Stomach (tissue), 9 donors: Measurements from ENCODE around the gene SHLD1. TPM values are rescaled to one million over a fixed set of nuclear protein-coding genes. Genes with fewer than 3 reads are reported as not detected.
"Not testable (repeated sequence)": the region's sequence is repeated elsewhere in the genome, so short reads cannot be mapped to it uniquely, and the experiment has no call there.

Source experiments
- DNase-seq, 2 donors: peaks; one replicate each; pipeline versions ENCODE4 v3.0.0 to v3.0.0-alpha.2; 2013 to 2019
- H3K27ac ChIP-seq, 5 donors: fragments of 200-600 bp in 4 of 5; sonication (generic) in 4 of 5; one replicate each; pipeline ENCODE4 v1.5.1; 2013 to 2019; ENCODE audit warnings: mild to moderate bottlenecking in 1 of 5, moderate library complexity in 1 of 5
- H3K27me3 ChIP-seq, 3 donors: fragments of 200-600 bp; sonication (generic); one replicate each; pipeline ENCODE4 v1.5.1; 2017 to 2019; ENCODE audit warnings: mixed run types in 1 of 3
- H3K36me3 ChIP-seq, 4 donors: fragments of 200-600 bp; sonication (generic); 1 replicate in 3 of 4; 2 replicates in 1 of 4; pipeline ENCODE4 v1.5.1; 2016 to 2019
- H3K4me1 ChIP-seq, 4 donors: fragments of 200-600 bp; sonication (generic); one replicate each; pipeline ENCODE4 v1.5.1; 2016 to 2019
- H3K4me3 ChIP-seq, 4 donors: fragments of 200-600 bp; sonication (generic) in 3 of 4; one replicate each; pipeline ENCODE4 v1.5.1; 2016 to 2019; ENCODE audit warnings: mild to moderate bottlenecking in 1 of 4
- H3K9me3 ChIP-seq, 4 donors: fragments of 200-600 bp; sonication (generic); one replicate each; pipeline ENCODE4 v1.5.1; 2016 to 2019
- EP300 ChIP-seq: sonication (generic); formaldehyde crosslinking; IDR thresholded peaks from one replicate; pipeline ENCODE4 v1.6.1; 2017; ENCODE audit warnings: antibody characterized with exemption
- POLR2A ChIP-seq, 4 donors: fragments of 450-650 bp; IDR thresholded peaks; one replicate each; pipeline ENCODE4 v1.6.1; 2016; ENCODE audit warnings: antibody characterized with exemption in 4 of 4, control low read depth in 2 of 4, mild to moderate bottlenecking in 1 of 4, moderate library complexity in 1 of 4
- POLR2AphosphoS5 ChIP-seq, 3 donors: sonication (generic); formaldehyde crosslinking; IDR thresholded peaks; one replicate each; pipeline ENCODE4 v1.6.1; 2016; ENCODE audit warnings: antibody characterized with exemption in 3 of 3
- WGBS, 5 donors: extraction: QIAGEN DNeasy Blood & Tissue Kit in 3 of 5; methylation state at CpG; one replicate each; pipeline versions ENCODE4 v1.1.5 to v1.1.7; 2013 to 2018; 5-methylcytosine and 5-hydroxymethylcytosine counted together
- intact Hi-C: fragments of 100-400 bp; cut with DNase I; formaldehyde crosslinking; loops from one replicate; pipeline ENCODE4 v1.15.1; 2023; ENCODE audit warnings: low total_unique reads
- polyA plus RNA-seq, 3 donors: library from polyadenylated mRNA; stranded (reverse); fragments of 200-250 nt; gene quantifications; one replicate each; pipeline ENCODE4 v1.2.3, GENCODE V29; 2013
- total RNA-seq, 5 donors: library from RNA; depleted of rRNA; stranded (reverse); fragments of >200 nt; gene quantifications; one replicate each; pipeline versions ENCODE4 v1.1.0 to v1.2.3, GENCODE V29; 2014 to 2016
- TF ChIP-seq, protein P1 (sequence below), 7 experiments: fragments of 450-650 bp in 4 of 7; fragments of 200-600 bp in 3 of 7; sonication (generic) in 3 of 7; IDR thresholded peaks; one replicate each; pipeline ENCODE4 v1.5.1; 2016 to 2019; ENCODE audit warnings: antibody characterized with exemption in 7 of 7, control low read depth in 2 of 7, mild to moderate bottlenecking in 1 of 7
- donor health status: healthy with polysubstance abuse.
- donor health status: Bipolar disorder and iron deficiency.
- donor health status: healthy.

Gene SHLD1
- total and polyA plus RNA-seq, 8 donors = 1.3 to 10.5 (median 3.5) TPM; not detected in 1

DNA sequence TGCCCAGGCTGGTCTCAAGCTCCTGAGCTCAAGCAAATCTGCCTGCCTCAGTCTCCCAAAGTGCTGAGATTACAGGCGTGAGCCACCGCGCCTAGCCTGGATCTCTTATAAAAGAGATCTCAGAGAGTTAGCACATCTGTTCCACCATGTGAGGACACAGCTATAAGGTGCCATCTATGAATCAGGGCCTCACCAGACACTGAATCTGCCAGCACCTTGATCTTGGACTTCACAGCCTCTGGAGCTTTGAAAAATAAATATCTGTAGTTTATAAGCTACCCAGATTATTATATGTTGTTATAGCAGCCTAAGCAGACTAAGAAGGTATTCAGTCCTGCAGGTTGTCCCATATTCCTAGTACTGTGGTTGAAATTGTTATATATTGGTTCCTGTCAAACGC lies 33.2 kb upstream of the SHLD1 start:
- no peaks in the 10 kb centered on the region for H3K27me3 ChIP-seq
- H3K27ac ChIP-seq = no peak overlapping the region
- WGBS, 5 donors = 96 to 100% (median 97%) methylated on average over 1 to 4 of the region's 4 CpGs
- H3K4me3 ChIP-seq = no peak overlapping the region
- no peaks in the 10 kb centered on the region for H3K36me3 ChIP-seq
- H3K9me3 ChIP-seq = peaks cover 0 to 11% (median 7%) of the 10 kb centered on the region in 4 donors
- DNase-seq = no peak
- H3K4me1 ChIP-seq = peaks cover 0 to 7% (median 0%) of the 10 kb centered on the region in 4 donors
- intact Hi-C loops = no loop called here
- no peak for TF ChIP-seq POLR2A (IDR thresholded peaks at IDR 0.05)
- no peak for TF ChIP-seq POLR2AphosphoS5 (IDR thresholded peaks at IDR 0.05)
- TF ChIP-seq EP300 = no peak
- TF ChIP-seq, protein P1, sequence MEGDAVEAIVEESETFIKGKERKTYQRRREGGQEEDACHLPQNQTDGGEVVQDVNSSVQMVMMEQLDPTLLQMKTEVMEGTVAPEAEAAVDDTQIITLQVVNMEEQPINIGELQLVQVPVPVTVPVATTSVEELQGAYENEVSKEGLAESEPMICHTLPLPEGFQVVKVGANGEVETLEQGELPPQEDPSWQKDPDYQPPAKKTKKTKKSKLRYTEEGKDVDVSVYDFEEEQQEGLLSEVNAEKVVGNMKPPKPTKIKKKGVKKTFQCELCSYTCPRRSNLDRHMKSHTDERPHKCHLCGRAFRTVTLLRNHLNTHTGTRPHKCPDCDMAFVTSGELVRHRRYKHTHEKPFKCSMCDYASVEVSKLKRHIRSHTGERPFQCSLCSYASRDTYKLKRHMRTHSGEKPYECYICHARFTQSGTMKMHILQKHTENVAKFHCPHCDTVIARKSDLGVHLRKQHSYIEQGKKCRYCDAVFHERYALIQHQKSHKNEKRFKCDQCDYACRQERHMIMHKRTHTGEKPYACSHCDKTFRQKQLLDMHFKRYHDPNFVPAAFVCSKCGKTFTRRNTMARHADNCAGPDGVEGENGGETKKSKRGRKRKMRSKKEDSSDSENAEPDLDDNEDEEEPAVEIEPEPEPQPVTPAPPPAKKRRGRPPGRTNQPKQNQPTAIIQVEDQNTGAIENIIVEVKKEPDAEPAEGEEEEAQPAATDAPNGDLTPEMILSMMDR (IDR thresholded peaks at IDR 0.05) = no peak

DNA sequence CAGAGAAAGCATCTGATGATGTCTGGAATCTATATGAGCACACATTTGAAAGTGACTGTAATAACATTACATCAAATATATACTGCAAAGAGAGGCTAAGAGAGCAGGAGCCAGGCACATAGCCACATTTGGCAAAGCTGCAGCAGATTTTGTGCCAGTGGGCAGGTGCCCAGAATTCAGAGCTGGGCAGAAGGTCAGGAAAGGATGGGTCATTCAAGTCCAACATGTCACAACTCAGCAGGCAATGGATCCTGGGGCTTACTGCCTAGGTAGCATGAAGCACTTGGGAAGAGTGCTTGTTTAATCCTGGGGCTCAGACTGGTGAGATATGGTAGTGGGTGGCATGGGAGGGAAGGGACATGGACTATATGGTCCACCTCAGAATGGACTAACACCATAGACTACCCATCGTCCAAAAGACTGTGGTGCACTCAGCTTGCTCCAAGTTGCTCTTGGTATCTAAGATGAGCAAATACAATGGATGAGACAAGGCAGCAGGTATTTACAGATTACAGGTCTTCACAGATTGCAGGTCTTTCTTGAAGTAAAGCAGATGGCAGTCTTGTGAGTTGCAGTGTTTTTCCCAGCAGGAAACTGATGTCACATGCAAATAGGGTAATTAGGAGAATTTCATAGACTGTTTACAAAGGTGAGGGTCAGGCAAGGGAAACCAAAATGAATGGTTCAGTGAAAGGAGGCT lies 31.2 kb upstream of the SHLD1 start:
- no peak for TF ChIP-seq POLR2A (IDR thresholded peaks at IDR 0.05)
- no peak for TF ChIP-seq POLR2AphosphoS5 (IDR thresholded peaks at IDR 0.05)
- TF ChIP-seq EP300 = no peak
- TF ChIP-seq, protein P1 (IDR thresholded peaks at IDR 0.05) = no peak
- Histone ChIP-seq H3K36me3 (no peaks in the 10 kb centered on the region), H3K9me3 (peaks cover 0 to 11% (median 7%) of the 10 kb centered on the region in 4 donors), H3K4me3 (no peak overlapping the region), H3K27me3 (no peaks in the 10 kb centered on the region), H3K4me1 (peaks cover 0 to 8% (median under 1%) of the 10 kb centered on the region in 4 donors), H3K27ac (no peak overlapping the region)
- intact Hi-C loops = no loop called here
- 73 to 90% (median 83%) methylated on average over 1 of the region's 1 CpG for WGBS, 5 donors
- DNase-seq = no peak

DNA sequence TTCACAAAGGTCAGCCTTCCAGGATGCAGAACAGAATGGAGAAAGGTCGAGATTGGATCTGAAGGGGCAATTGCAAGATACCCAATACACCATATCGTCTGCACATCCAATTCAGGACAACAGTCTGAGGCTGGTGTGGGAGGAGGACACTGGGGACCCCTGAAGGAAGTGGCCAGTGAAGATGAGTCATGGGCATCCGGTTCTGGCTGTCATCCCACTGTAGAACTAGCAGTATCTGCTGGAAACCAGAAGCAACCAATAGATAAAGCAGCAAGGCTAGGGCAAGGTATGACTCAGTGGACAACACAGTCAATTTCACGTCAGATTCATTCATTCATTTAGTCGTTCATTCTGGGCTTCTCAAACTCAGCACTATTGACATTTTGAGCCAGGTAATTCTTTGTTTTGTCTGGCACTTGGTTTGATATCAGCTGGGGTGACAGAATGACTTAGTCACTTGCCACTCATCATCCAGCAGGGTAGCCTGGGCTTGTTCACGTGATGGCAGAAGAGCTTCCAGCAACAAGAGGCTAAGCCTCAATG lies 30.3 kb upstream of the SHLD1 start:
- TF ChIP-seq POLR2AphosphoS5 (IDR thresholded peaks at IDR 0.05) (no peak), POLR2A (IDR thresholded peaks at IDR 0.05) (no peak), EP300 (no peak)
- TF ChIP-seq, protein P1 (IDR thresholded peaks at IDR 0.05) = no peak
- no peaks in the 10 kb centered on the region for H3K27me3 ChIP-seq
- H3K27ac ChIP-seq = no peak overlapping the region
- intact Hi-C loops = no loop called here
- no peak for DNase-seq
- H3K4me3 ChIP-seq = no peak overlapping the region
- 51 to 62% (median 55%) methylated on average over 5 to 6 of the region's 6 CpGs for WGBS, 5 donors
- no peaks in the 10 kb centered on the region for H3K36me3 ChIP-seq
- H3K9me3 ChIP-seq = peaks cover 0 to 11% (median 7%) of the 10 kb centered on the region in 4 donors
- peaks cover 0 to 12% (median 5%) of the 10 kb centered on the region in 4 donors for H3K4me1 ChIP-seq

DNA sequence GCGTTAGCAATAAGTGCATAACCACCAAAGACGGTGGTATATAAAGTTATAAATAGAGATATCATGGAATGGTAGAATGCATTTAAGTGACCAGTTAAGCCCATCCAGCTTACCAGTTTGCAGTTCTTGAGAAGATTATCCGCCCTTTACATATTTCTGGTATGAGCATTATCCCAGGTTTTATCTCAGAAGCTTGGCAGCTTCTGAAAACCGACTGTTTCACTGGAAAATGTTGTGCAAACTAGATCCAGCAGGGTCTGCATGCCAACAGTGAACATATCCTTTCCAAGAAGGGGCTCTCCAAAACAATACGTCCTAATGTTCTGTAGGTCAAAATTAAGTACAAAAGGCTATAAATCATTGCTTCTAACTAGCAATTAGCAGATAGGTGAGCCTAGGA lies 29.5 kb upstream of the SHLD1 start:
- DNase-seq = no peak
- H3K36me3 ChIP-seq = no peaks in the 10 kb centered on the region
- peaks cover 0 to 7% (median 2%) of the 10 kb centered on the region in 4 donors for H3K9me3 ChIP-seq
- TF ChIP-seq, protein P1 (IDR thresholded peaks at IDR 0.05) = no peak
- TF ChIP-seq POLR2AphosphoS5 (IDR thresholded peaks at IDR 0.05) (no peak), EP300 (no peak), POLR2A (IDR thresholded peaks at IDR 0.05) (no peak)
- H3K27ac ChIP-seq = no peak overlapping the region
- intact Hi-C loops = no loop called here
- no peak overlapping the region for H3K4me3 ChIP-seq
- 64 to 79% (median 75%) methylated on average over 5 of the region's 5 CpGs for WGBS, 5 donors
- peaks cover 0 to 14% (median 8%) of the 10 kb centered on the region in 4 donors for H3K4me1 ChIP-seq
- no peaks in the 10 kb centered on the region for H3K27me3 ChIP-seq

DNA sequence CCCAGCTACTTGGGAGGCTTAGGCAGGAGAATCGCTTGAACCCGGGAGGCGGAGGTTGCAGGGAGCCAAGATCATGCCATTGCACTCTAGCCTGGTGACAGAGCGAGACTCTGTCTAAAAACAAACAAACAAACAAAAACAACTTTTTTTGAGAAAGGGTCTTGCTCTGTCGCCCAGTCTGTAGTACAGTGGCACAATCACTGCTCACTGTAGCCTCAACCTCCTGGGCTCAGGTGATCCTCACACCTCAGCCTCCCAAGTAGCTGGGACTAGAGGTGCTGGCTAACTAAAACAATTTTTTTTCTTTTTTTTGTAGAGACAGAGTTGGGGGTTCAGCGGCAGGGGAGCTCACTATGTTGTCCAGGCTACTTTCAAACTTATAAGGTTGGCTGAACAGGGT lies 28.8 kb upstream of the SHLD1 start:
- H3K27me3 ChIP-seq, H3K9me3 ChIP-seq, H3K27ac ChIP-seq, H3K4me3 ChIP-seq, H3K36me3 ChIP-seq, intact Hi-C loops, DNase-seq: not testable (repeated sequence)
- 89 to 96% (median 95%) methylated on average over 6 of the region's 6 CpGs for WGBS, 5 donors
- peaks cover 0 to 14% (median 8%) of the 10 kb centered on the region in 4 donors for H3K4me1 ChIP-seq
